ENCODE data around the gene SND1. TPM values are rescaled to one million over a fixed set of nuclear protein-coding genes. Genes with fewer than 3 reads are reported as not detected.
A peak's percentile ranks its signal among the peaks of the same experiment; 100 is the strongest.

The SND1 gene
- total and polyA plus RNA-seq, 2 donors: 55.1 to 104 TPM

DNA sequence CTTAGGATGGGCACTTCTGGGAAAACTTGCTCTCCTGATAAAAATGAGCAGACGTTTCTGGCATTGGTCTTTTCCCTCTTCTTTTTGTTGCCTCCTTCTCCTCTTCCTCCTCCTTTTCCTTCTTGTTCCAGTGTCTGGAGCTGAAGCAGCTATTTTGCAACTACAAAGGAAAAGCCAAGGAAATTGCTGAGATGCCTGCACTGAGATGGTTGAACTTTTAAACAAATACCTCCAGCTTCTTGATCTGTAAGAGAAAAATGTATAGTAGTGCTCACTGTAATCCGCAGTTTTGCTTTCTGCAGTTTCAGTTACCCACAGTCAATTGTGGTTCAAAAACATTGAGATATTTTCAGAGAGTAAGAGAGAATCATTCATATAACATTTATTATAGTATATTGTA lies 7.5 kb upstream of the SND1 start:
- peaks cover 0 to 2% of the 10 kb centered on the region in 2 donors for H3K27me3 ChIP-seq (ENCODE audit: control insufficient read depth in 2 of 2, insufficient read depth in 1 of 2, low read length in 1 of 2)
- no peaks in the 10 kb centered on the region for H3K36me3 ChIP-seq (ENCODE audit: control insufficient read depth in 2 of 2, insufficient read depth in 2 of 2, low read length in 1 of 2)
- 97% methylated on average over 2 of the region's 2 CpGs for WGBS
- H3K4me3 ChIP-seq (ENCODE audit: low read length in 2 of 2): no peak overlapping the region
- H3K4me1 ChIP-seq (ENCODE audit: control insufficient read depth in 2 of 2, insufficient read depth in 2 of 2, low read length in 2 of 2): peaks cover 0 to 4% of the 10 kb centered on the region in 2 donors
- H3K27ac ChIP-seq (ENCODE audit: low read depth in 1 of 2, low read length in 1 of 2): no peak overlapping the region
- no peak for DNase-seq (ENCODE audit: low read depth in 6 of 9, low spot score in 9 of 9)
- H3K9me3 ChIP-seq (ENCODE audit: control insufficient read depth in 2 of 2, insufficient read depth in 1 of 2, low read length in 1 of 2): no peaks in the 10 kb centered on the region

DNA sequence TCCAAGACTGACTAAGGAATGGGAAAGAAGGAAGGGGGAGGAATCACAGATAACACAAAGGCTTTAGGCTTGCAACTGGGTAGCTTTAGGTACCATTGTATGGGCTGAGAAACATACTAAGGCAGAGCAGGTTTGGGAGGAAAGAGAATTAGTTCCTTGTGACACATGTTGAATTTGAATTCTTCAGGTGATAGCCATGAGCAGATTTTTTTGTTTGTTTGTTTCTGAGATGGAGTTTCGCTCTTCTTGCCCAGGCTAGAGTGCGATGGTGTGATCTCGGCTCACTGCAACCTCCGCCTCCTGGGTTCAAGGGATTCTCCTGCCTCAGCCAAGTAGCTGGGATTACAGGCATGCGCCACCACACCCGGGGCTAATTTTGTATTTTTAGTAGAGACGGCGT lies 4.4 kb upstream of the SND1 start:
- no peak for DNase-seq (ENCODE audit: low read depth in 6 of 9, low spot score in 9 of 9)
- Histone ChIP-seq H3K36me3 (ENCODE audit: control insufficient read depth in 2 of 2, insufficient read depth in 2 of 2, low read length in 1 of 2) (no peaks in the 10 kb centered on the region), H3K4me3 (ENCODE audit: low read length in 2 of 2) (no peak overlapping the region), H3K4me1 (ENCODE audit: control insufficient read depth in 2 of 2, insufficient read depth in 2 of 2, low read length in 2 of 2) (peaks cover 6 to 14% of the 10 kb centered on the region in 2 donors), H3K27ac (ENCODE audit: low read depth in 1 of 2, low read length in 1 of 2) (no peak overlapping the region), H3K27me3 (ENCODE audit: control insufficient read depth in 2 of 2, insufficient read depth in 1 of 2, low read length in 1 of 2) (no peaks in the 10 kb centered on the region), H3K9me3 (ENCODE audit: control insufficient read depth in 2 of 2, insufficient read depth in 1 of 2, low read length in 1 of 2) (no peaks in the 10 kb centered on the region)
- 98% methylated on average over 8 of the region's 8 CpGs for WGBS

DNA sequence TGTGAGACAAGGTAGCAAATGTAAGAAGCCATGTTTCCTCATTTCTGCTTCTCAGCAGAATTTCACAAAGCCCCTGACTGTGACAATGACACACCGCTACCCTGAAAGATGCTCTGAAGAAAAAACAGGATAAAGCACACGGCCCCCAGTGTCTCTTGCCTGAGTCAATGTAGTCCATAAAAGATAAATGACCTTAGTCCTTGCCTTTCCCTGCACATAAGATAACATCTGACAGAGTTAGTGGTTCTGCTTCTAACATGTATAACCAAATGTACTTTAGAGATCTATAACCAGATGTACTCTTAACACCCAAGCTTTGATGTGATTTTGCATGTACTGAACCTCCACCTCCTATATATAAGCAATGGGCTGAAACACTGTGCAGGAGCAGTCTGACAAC lies 3.0 kb upstream of the SND1 start:
- Histone ChIP-seq H3K4me1 (ENCODE audit: control insufficient read depth in 2 of 2, insufficient read depth in 2 of 2, low read length in 2 of 2) (peaks cover 17 to 21% of the 10 kb centered on the region in 2 donors), H3K4me3 (ENCODE audit: low read length in 2 of 2) (no peak overlapping the region), H3K9me3 (ENCODE audit: control insufficient read depth in 2 of 2, insufficient read depth in 1 of 2, low read length in 1 of 2) (no peaks in the 10 kb centered on the region), H3K27ac (ENCODE audit: low read depth in 1 of 2, low read length in 1 of 2) (no peak overlapping the region), H3K27me3 (ENCODE audit: control insufficient read depth in 2 of 2, insufficient read depth in 1 of 2, low read length in 1 of 2) (no peaks in the 10 kb centered on the region), H3K36me3 (ENCODE audit: control insufficient read depth in 2 of 2, insufficient read depth in 2 of 2, low read length in 1 of 2) (no peaks in the 10 kb centered on the region)
- DNase-seq (ENCODE audit: low read depth in 6 of 9, low spot score in 9 of 9): no peak
- WGBS: 97% methylated on average over 2 of the region's 2 CpGs

DNA sequence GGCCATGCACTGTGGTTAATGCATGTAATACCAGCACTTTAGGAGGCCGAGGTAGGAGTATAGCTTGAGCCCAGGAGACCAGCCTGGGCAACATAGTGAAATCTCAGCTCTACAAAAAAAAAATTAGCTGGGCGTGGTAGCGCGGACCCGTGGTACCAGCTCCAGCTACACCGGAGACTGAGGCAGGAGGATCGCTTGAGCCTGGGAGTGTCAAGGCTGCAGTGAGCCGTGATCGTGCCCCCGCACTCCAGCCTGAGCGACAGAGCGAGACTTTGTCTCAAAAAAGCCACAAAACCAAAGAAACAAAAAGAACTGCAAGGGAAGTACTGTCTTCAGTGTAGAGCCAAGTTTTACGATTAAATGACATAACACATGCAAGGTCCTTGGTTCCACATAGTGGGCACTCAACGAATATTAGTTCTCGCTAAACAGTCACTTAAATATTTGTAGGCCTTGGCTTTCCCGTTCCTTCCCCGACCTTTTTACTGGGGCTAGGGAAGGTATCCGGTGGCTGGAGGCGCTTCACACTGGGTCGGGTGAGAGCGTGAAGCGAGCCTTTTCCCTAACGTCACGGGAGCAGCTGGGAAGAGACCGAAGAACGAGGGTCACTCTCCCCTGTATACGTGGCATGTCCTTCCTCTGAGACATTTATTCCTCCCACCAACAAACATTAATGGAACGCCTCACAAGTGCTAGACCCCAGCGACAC lies 993 bp upstream of the SND1 start:
- 48% methylated on average over 29 of the region's 29 CpGs for WGBS
- Histone ChIP-seq H3K27ac (ENCODE audit: low read depth in 1 of 2, low read length in 1 of 2) (peak overlapping the region; percentile 90 to 96), H3K36me3 (ENCODE audit: control insufficient read depth in 2 of 2, insufficient read depth in 2 of 2, low read length in 1 of 2) (no peaks in the 10 kb centered on the region), H3K9me3 (ENCODE audit: control insufficient read depth in 2 of 2, insufficient read depth in 1 of 2, low read length in 1 of 2) (no peaks in the 10 kb centered on the region), H3K27me3 (ENCODE audit: control insufficient read depth in 2 of 2, insufficient read depth in 1 of 2, low read length in 1 of 2) (no peaks in the 10 kb centered on the region), H3K4me1 (ENCODE audit: control insufficient read depth in 2 of 2, insufficient read depth in 2 of 2, low read length in 2 of 2) (peaks cover 21 to 25% of the 10 kb centered on the region in 2 donors), H3K4me3 (ENCODE audit: low read length in 2 of 2) (peak overlapping the region; percentile 56 to 68)
- peak in 1 of 9 donors; percentile 7 for DNase-seq (ENCODE audit: low read depth in 6 of 9, low spot score in 9 of 9)

DNA sequence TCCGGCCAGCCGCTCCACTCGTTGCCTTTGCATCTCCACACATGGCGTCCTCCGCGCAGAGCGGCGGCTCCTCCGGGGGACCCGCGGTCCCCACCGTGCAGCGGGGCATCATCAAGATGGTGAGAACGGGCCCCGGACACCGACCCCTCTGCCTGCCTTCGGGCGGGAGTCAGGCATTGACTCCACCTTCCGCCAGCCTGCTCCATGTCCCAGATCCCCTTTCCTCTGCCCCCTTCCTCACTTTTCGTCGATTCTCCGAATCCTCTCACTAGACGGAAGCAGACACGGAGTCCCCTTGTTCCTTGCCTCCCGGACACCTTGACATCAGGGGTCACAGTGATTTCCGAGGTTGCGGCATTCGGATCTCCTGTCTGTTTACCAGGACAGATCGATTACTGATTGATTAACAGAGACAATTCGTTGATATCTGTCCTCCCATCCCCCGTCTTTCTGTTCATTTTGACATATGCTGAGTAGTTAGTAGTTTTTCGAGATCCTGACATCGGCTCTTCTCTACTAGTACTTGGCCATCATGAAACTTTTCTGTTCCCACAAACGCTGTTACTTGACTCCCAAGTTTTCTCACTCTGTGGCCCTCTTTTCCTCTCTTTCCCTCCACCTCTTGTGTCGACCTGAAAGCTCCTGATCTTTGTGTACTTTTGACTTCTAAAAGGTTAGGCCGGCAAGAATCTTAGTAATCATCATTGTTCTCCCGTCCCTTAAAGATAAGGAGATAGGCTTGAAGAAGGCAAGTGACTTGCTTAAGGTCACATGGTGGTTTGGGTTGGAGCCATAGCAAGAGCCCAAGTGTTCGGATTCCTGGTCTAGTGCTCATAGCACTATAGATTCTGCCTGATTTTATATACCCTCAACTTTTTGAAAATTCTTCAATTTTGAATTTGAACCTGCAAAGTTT lies 597 bp downstream of the SND1 start:
- peak overlapping the region; percentile 51 to 84 for H3K27ac ChIP-seq (ENCODE audit: low read depth in 1 of 2, low read length in 1 of 2)
- peaks cover 21% of the 10 kb centered on the region in 2 donors for H3K4me1 ChIP-seq (ENCODE audit: control insufficient read depth in 2 of 2, insufficient read depth in 2 of 2, low read length in 2 of 2)

DNA sequence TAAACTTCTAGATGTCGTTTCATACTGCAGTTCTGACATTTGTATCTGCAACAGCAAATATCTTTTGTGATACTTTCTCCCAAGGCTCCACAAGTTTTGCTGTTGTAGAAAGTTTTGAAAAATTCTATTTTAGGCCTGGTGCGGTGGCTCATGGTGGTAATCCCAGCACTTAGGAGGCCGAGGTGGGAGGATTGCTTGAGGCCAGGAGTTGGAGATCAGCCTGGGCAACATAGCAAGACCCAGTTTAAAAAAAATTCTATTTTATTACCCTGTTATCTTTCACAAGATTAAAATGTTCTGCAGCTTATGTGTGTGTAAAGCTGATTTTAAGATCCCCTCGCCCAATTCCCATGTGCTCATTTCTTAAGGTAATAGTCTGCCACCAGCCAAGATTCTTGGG lies 1.4 kb downstream of the SND1 start:
- H3K4me3 ChIP-seq (ENCODE audit: low read length in 2 of 2): no peak overlapping the region
- peaks cover 21% of the 10 kb centered on the region in 2 donors for H3K4me1 ChIP-seq (ENCODE audit: control insufficient read depth in 2 of 2, insufficient read depth in 2 of 2, low read length in 2 of 2)
- WGBS: 95% methylated on average over 4 of the region's 4 CpGs
- no peaks in the 10 kb centered on the region for H3K9me3 ChIP-seq (ENCODE audit: control insufficient read depth in 2 of 2, insufficient read depth in 1 of 2, low read length in 1 of 2)
- H3K27me3 ChIP-seq (ENCODE audit: control insufficient read depth in 2 of 2, insufficient read depth in 1 of 2, low read length in 1 of 2): no peaks in the 10 kb centered on the region
- no peak for DNase-seq (ENCODE audit: low read depth in 6 of 9, low spot score in 9 of 9)
- H3K27ac ChIP-seq (ENCODE audit: low read depth in 1 of 2, low read length in 1 of 2): no peak overlapping the region
- H3K36me3 ChIP-seq (ENCODE audit: control insufficient read depth in 2 of 2, insufficient read depth in 2 of 2, low read length in 1 of 2): peaks cover 0 to 8% of the 10 kb centered on the region in 2 donors

More for the DNA sequence above, 597 bp downstream of the SND1 start:
- Histone ChIP-seq H3K9me3 (ENCODE audit: control insufficient read depth in 2 of 2, insufficient read depth in 1 of 2, low read length in 1 of 2) (no peaks in the 10 kb centered on the region), H3K36me3 (ENCODE audit: control insufficient read depth in 2 of 2, insufficient read depth in 2 of 2, low read length in 1 of 2) (peaks cover 0 to 4% of the 10 kb centered on the region in 2 donors), H3K27me3 (ENCODE audit: control insufficient read depth in 2 of 2, insufficient read depth in 1 of 2, low read length in 1 of 2) (no peaks in the 10 kb centered on the region), H3K4me3 (ENCODE audit: low read length in 2 of 2) (peak overlapping the region; percentile 56 to 68)
- 4% methylated on average over 38 of the region's 38 CpGs for WGBS
- DNase-seq (ENCODE audit: low read depth in 6 of 9, low spot score in 9 of 9): peak in 2 of 9 donors; percentile 6 to 13

DNA sequence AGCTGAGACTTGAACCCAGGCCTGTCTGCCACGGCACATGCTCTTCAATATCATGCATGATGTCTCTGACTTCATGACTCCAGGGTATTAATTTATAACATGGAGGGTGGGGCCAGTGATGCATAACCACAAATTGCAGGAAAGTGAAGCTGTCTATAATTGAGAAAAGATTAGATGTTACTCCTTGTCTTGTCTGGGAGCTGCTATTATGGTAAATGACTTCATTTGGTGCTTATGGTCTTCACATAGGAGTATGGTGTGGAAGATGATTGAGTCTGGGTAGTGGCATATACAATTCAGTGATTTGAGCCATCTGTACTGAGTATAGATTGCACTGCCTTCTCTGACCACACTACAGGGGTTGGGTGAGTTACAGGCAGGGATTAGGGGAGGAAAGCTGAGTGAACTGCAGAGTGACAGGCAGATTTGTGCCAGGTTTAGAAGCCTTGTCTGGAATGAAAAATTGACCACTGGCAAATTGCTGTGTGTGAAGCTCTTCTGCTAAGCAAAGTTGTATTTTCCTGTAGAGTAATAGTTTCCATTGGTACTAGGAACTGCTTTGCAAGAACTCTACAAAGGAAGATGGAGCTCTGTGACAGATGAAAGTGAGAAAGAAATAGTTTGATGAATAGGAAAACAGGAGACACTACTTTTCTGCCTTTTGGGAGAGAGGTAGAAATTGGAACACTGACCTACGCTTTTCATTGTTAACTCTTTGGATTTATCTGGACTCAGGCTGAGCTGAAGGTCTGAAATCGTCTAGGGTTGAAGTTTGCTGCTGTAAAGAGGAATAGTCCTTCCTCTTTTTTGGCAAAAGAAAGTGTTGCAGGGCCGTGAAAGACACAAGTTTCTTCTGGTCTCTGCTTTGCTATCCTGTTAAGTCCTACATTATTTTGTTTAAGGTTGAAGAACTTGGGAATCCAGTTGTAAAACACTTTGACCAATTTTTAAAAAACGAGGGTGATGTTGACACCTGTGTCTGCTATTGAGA lies 2.7 kb downstream of the SND1 start:
- H3K9me3 ChIP-seq (ENCODE audit: control insufficient read depth in 2 of 2, insufficient read depth in 1 of 2, low read length in 1 of 2): no peaks in the 10 kb centered on the region
- no peak for DNase-seq (ENCODE audit: low read depth in 6 of 9, low spot score in 9 of 9)
- no peak overlapping the region for H3K4me3 ChIP-seq (ENCODE audit: low read length in 2 of 2)
- WGBS: 65% methylated on average over 5 of the region's 5 CpGs
- H3K27me3 ChIP-seq (ENCODE audit: control insufficient read depth in 2 of 2, insufficient read depth in 1 of 2, low read length in 1 of 2): no peaks in the 10 kb centered on the region
- H3K27ac ChIP-seq (ENCODE audit: low read depth in 1 of 2, low read length in 1 of 2): no peak overlapping the region
- H3K4me1 ChIP-seq (ENCODE audit: control insufficient read depth in 2 of 2, insufficient read depth in 2 of 2, low read length in 2 of 2): peaks cover 21% of the 10 kb centered on the region in 2 donors
- H3K36me3 ChIP-seq (ENCODE audit: control insufficient read depth in 2 of 2, insufficient read depth in 2 of 2, low read length in 1 of 2): peaks cover 0 to 15% of the 10 kb centered on the region in 2 donors

DNA sequence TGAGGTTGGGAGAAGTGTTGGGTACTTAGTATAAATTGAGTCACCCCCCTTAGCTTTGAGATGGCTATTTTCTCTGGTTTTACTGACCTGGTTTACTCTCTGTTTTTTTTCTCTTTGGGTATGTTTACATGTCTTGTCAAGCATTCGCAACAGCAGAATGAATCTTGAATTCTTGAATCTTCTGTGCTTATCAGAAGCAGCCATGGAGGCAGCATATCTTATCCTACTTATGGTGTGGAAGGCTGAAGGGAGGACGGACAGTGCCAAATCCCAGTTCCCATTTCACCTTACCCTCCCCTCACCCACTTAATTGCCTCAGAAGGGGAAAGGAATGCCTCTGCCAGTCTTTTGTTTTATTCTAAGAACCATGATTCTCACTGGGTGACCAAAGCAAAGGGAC lies 3.7 kb downstream of the SND1 start:
- H3K4me3 ChIP-seq (ENCODE audit: low read length in 2 of 2): no peak overlapping the region
- WGBS: 95% methylated on average over 2 of the region's 2 CpGs
- H3K9me3 ChIP-seq (ENCODE audit: control insufficient read depth in 2 of 2, insufficient read depth in 1 of 2, low read length in 1 of 2): no peaks in the 10 kb centered on the region
- H3K27ac ChIP-seq (ENCODE audit: low read depth in 1 of 2, low read length in 1 of 2): no peak overlapping the region
- H3K4me1 ChIP-seq (ENCODE audit: control insufficient read depth in 2 of 2, insufficient read depth in 2 of 2, low read length in 2 of 2): peaks cover 20 to 21% of the 10 kb centered on the region in 2 donors
- no peaks in the 10 kb centered on the region for H3K27me3 ChIP-seq (ENCODE audit: control insufficient read depth in 2 of 2, insufficient read depth in 1 of 2, low read length in 1 of 2)
- peaks cover 0 to 17% of the 10 kb centered on the region in 2 donors for H3K36me3 ChIP-seq (ENCODE audit: control insufficient read depth in 2 of 2, insufficient read depth in 2 of 2, low read length in 1 of 2)
- DNase-seq (ENCODE audit: low read depth in 6 of 9, low spot score in 9 of 9): no peak

All from thymus (tissue), 11 donors.